ENCODE results near the gene MED26. TPM values are rescaled to one million over a fixed set of nuclear protein-coding genes. Genes with fewer than 3 reads are reported as not detected.
A peak's percentile ranks its signal among the peaks of the same experiment; 100 is the strongest.

MED26 gene
- total and polyA plus RNA-seq, 9 of the 15 experiments (the other 6 are each of a cell fraction or from before 2014, with no cell fraction given), result 0.71 to 15.1 (median 6.2) TPM

- FAIRE-seq (peak; percentile 99), DNase-seq (ENCODE audit: extremely low read depth in 1 of 4, low spot score in 3 of 4) (peak; percentile 54 to 85 (median 68)), ATAC-seq (peak; percentile 82)
- peaks cover 57 to 75% of the 10 kb centered on the region in 2 experiments for H3K4me1 ChIP-seq (replicated peaks in 1 of 2; ENCODE audit: control insufficient read depth in 2 of 2, insufficient read depth in 2 of 2, low read length in 2 of 2)
- H3K9me3 ChIP-seq (replicated peaks; ENCODE audit: control insufficient read depth, insufficient read depth, low read depth, low read length), result no peaks in the 10 kb centered on the region
- peaks cover 96% of the 10 kb centered on the region for H3K79me2 ChIP-seq (ENCODE audit: control insufficient read depth, insufficient read depth, low read length)
- BruUV-seq (replicated peaks), result no TSS peak
- peak overlapping the region; percentile 42 for H2AFZ ChIP-seq (ENCODE audit: low read depth, low read length)
- no peaks in the 10 kb centered on the region for H3K9me1 ChIP-seq (ENCODE audit: control insufficient read depth, insufficient read depth, low read length)
- H3K4me2 ChIP-seq (ENCODE audit: insufficient read depth, low read length), result peak overlapping the region; percentile 77
- 8% methylated on average over 24 of the region's 26 CpGs for WGBS (ENCODE audit: insufficient coverage, low coverage, missing lambda C conversion rate)
- H4K20me1 ChIP-seq (replicated peaks; ENCODE audit: control insufficient read depth, insufficient read depth, low read length), result peaks cover 50% of the 10 kb centered on the region
- no peaks in the 10 kb centered on the region for H3K27me3 ChIP-seq (ENCODE audit: control insufficient read depth in 2 of 2, insufficient read depth in 2 of 2, low read length in 2 of 2)
- peaks cover 12% of the 10 kb centered on the region; the same call in 2 of the 3 replicates for H3K36me3 ChIP-seq (ENCODE audit: control insufficient read depth, insufficient read depth, low read length)
- ChIA-PET CTCF (ENCODE audit: low intra/inter-chr PET ratio) (no interaction called here), POLR2A (interaction anchor here (0.6 to 1.9 kb wide), 6 partner anchors 10 to 518 kb away, joined by 3 to 8 read pairs (median 3); no protein-coding TSS in a partner anchor)
- H3K27ac ChIP-seq (ENCODE audit: extremely low read depth, low read depth, low read length), result peak overlapping the region; percentile 61
- intact Hi-C loops (cut with micrococcal nuclease), result loop anchor here (2.0 kb wide), 1 partner anchor 41 kb away; the partner anchor contains the start of gene MED26
- peak overlapping the region; percentile 7; the same call in 1 of the 2 replicates for H3K4me3 ChIP-seq
- in situ Hi-C loops (cut with MboI), result no loop called here
- peak overlapping the region; percentile 18 to 75 for H3K9ac ChIP-seq (ENCODE audit: insufficient read depth in 1 of 2, low read depth in 2 of 2, low read length in 2 of 2)
- TF ChIP-seq PTTG1 (tag; IDR thresholded peaks at IDR 0.05; ENCODE audit: low read depth) (no peak), ZNF165 (CRISPR knock-in tag; IDR thresholded peaks at IDR 0.05; ENCODE audit: borderline replicate concordance) (no peak), MYC (IDR thresholded peaks at IDR 0.05; ENCODE audit: low read depth, low read length) (peak; percentile 90), MYC (CRISPR knock-in tag; IDR thresholded peaks at IDR 0.05; ENCODE audit: borderline replicate concordance, low read depth) (no peak), SPI1 (IDR thresholded peaks at IDR 0.05; ENCODE audit: borderline replicate concordance, low read depth, low read length) (peak; percentile 86), E2F6 (IDR thresholded peaks at IDR 0.05; ENCODE audit: borderline replicate concordance in 1 of 2, extremely low read depth in 1 of 2, insufficient read depth in 1 of 2, insufficient read length in 1 of 2, low read depth in 1 of 2, low read length in 1 of 2, poor library complexity in 1 of 2, severe bottlenecking in 1 of 2) (peak in 1 of 2 experiments; percentile 31), MECOM (CRISPR knock-in tag; IDR thresholded peaks at IDR 0.05) (no peak), ZNF785 (CRISPR knock-in tag; IDR thresholded peaks at IDR 0.05) (no peak), RAD21 (CRISPR knock-in tag; conservative IDR thresholded peaks at IDR 0.05 in 1 of 2, IDR thresholded peaks at IDR 0.05 in 1 of 2) (peak in 1 of 2 experiments; percentile 51; a peak in 2 of 4 replicates), MNT (conservative IDR thresholded peaks at IDR 0.05) (peak; percentile 85 to 91), EHMT2 (IDR thresholded peaks at IDR 0.05) (0 out of 2 replicates have a peak, but pooled peaks have one; percentile 67), KLF13 (tag; IDR thresholded peaks at IDR 0.05; ENCODE audit: borderline replicate concordance, low read depth) (peak; percentile 67; the same call in 1 of the 2 replicates), CTBP1 (IDR thresholded peaks at IDR 0.05; ENCODE audit: borderline replicate concordance) (peak; percentile 79; the same call in 1 of the 2 replicates), EWSR1 (IDR thresholded peaks at IDR 0.05; ENCODE audit: borderline replicate concordance, low read depth, partially characterized antibody) (no peak), MLLT1 (IDR thresholded peaks at IDR 0.05) (peak in 1 of 2 experiments; percentile 40; a peak in 1 of 4 replicates)
Measured at GRCh38 chr19:16587833-16588823, 39.9 kb downstream of the MED26 start.

All from K562 (cell line).